GM19455 (cell line): Measurements from ENCODE around the gene METRNL.

Experiments
- ATAC-seq: cut with Tn5 transposase; IDR thresholded peaks from one replicate; pipeline ENCODE4 v1.9.1; 2021; ENCODE audit not compliant: unreplicated experiment

The METRNL gene

GRCh38 chr17:83078378-83079351 lies 744 bp upstream of the METRNL start:
- ATAC-seq = no peak

- no peak for ATAC-seq
Observed at GRCh38 chr17:83079766-83080578, 563 bp downstream of the METRNL start.

- ATAC-seq = no peak
Observed at GRCh38 chr17:83080579-83080857, 1.1 kb downstream of the METRNL start.

GRCh38 chr17:83080858-83081683 lies 1.7 kb downstream of the METRNL start:
- no peak for ATAC-seq

- ATAC-seq = no peak
Observed at GRCh38 chr17:83081684-83082201, 2.3 kb downstream of the METRNL start.

GRCh38 chr17:83082424-83082823 lies 3.0 kb downstream of the METRNL start:
- no peak for ATAC-seq

GRCh38 chr17:83082909-83083367 lies 3.5 kb downstream of the METRNL start:
- ATAC-seq = no peak

GRCh38 chr17:83083368-83084201 lies 4.2 kb downstream of the METRNL start:
- no peak for ATAC-seq

GRCh38 chr17:83084214-83084613 lies 4.8 kb downstream of the METRNL start:
- no peak for ATAC-seq

- no peak for ATAC-seq
Observed at GRCh38 chr17:83084621-83085056, 5.2 kb downstream of the METRNL start.

GRCh38 chr17:83085103-83085502 lies 5.7 kb downstream of the METRNL start:
- ATAC-seq = no peak

- ATAC-seq = no peak
Observed at GRCh38 chr17:83085526-83086198, 6.3 kb downstream of the METRNL start.

- no peak for ATAC-seq
Observed at GRCh38 chr17:83086199-83086880, 6.9 kb downstream of the METRNL start.

- ATAC-seq = no peak
Observed at GRCh38 chr17:83086907-83087787, 7.7 kb downstream of the METRNL start.

- ATAC-seq = no peak
Observed at GRCh38 chr17:83087788-83088360, 8.5 kb downstream of the METRNL start.

GRCh38 chr17:83088451-83088850 lies 9.0 kb downstream of the METRNL start:
- no peak for ATAC-seq

- ATAC-seq = no peak
Observed at GRCh38 chr17:83088909-83089308, 9.5 kb downstream of the METRNL start.
